ENCODE results near the gene CRYZL1.
A peak's percentile ranks its signal among the peaks of the same experiment; 100 is the strongest.
"Not testable (repeated sequence)": the region's sequence is repeated elsewhere in the genome, so short reads cannot be mapped to it uniquely, and the experiment has no call there.

CRYZL1 gene

DNA sequence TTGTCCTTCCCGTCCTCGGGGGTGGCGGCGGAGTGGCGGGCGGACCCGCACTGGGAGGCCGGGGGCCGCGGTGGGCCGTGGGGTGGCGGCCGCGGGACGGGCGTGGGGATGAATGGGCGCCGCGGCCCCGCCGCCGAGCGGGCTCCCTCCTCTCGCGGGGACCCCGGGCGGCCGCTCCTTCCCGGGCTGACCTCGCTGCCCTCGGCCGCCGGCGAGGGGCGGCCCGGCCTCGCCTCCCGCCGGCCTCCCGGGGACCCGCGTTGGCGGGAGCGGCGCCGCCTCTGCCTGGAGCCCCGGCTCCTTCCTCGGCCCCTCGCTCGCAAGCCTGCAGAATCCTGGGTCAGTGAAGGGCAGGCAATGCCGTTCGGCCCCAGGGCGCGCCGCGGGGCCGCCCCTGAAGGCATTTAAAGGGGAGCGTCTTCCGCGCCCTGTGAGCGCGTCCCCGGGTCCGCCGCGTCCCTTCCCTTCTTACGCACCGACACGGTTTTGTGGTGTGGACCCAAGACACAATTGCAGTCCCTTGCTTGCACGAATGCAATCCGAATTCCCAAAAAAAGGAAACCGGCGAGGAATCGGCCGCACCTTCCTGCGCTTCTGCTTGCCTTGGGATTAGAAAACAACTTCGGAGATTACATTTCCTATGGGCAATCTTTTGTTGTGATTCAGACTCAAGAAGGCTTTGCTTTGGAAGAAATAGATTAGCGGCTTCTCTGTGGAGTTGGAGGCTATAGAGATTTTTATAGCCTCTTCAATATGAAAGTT, 1.5 kb upstream of the CRYZL1 start:
- DNase-seq (ENCODE audit: low read depth), result no peak
- TF ChIP-seq, protein P1, sequence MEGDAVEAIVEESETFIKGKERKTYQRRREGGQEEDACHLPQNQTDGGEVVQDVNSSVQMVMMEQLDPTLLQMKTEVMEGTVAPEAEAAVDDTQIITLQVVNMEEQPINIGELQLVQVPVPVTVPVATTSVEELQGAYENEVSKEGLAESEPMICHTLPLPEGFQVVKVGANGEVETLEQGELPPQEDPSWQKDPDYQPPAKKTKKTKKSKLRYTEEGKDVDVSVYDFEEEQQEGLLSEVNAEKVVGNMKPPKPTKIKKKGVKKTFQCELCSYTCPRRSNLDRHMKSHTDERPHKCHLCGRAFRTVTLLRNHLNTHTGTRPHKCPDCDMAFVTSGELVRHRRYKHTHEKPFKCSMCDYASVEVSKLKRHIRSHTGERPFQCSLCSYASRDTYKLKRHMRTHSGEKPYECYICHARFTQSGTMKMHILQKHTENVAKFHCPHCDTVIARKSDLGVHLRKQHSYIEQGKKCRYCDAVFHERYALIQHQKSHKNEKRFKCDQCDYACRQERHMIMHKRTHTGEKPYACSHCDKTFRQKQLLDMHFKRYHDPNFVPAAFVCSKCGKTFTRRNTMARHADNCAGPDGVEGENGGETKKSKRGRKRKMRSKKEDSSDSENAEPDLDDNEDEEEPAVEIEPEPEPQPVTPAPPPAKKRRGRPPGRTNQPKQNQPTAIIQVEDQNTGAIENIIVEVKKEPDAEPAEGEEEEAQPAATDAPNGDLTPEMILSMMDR (IDR thresholded peaks at IDR 0.05; ENCODE audit: control insufficient read depth, insufficient read depth, low read depth, low read length, missing control alignments), result no peak

DNA sequence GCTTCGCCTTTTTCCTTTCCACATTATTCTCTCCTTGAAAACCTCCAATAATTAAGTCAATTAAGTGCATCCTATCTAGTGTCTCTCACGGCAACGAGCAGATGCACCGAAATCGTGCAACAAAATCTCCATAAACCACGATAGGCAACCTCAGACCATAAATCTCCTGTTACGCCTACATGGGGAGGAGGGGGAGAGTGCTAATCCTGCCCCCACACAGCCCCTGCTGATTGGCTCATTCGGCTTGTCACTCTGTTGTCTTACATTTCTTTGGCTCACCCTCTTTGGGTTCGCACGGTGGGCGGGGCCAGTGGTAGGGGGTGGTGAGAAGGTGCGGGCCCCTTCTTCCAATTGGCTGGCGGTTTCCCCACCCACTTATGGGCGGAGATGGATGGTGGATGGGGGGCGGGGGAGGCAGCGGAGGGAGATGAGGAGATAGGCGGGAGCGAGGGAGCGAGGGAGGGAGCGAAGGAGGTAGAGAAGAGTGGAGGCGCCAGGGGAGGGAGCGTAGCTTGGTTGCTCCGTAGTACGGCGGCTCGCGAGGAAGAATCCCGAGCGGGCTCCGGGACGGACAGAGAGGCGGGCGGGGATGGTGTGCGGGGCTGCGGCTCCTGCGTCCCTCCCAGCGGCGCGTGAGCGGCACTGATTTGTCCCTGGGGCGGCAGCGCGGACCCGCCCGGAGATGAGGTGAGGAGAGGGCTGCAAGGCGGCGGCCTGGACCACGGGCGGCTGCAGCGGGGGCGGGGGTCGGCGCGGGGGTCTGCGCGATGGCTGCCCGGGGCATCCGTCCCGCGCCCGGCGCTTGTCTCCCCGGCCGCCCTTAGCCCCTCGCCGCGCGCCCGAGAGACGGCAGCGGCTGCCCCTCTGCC, 720 bp upstream of the CRYZL1 start, which contains the start of gene ITSN1:
Gene ITSN1, plus strand, starts transcription at position 475 of the 869 bp plus-strand sequence. CDS start 76,328 bp downstream, outside the sequence.
- TF ChIP-seq, protein P1 (IDR thresholded peaks at IDR 0.05; ENCODE audit: control insufficient read depth, insufficient read depth, low read depth, low read length, missing control alignments), result no peak

More for the DNA sequence above, 1.5 kb upstream of the CRYZL1 start:
- peak overlapping the region; percentile 69 for H3K4me3 ChIP-seq (ENCODE audit: control insufficient read depth, low read depth, low read length)

DNA sequence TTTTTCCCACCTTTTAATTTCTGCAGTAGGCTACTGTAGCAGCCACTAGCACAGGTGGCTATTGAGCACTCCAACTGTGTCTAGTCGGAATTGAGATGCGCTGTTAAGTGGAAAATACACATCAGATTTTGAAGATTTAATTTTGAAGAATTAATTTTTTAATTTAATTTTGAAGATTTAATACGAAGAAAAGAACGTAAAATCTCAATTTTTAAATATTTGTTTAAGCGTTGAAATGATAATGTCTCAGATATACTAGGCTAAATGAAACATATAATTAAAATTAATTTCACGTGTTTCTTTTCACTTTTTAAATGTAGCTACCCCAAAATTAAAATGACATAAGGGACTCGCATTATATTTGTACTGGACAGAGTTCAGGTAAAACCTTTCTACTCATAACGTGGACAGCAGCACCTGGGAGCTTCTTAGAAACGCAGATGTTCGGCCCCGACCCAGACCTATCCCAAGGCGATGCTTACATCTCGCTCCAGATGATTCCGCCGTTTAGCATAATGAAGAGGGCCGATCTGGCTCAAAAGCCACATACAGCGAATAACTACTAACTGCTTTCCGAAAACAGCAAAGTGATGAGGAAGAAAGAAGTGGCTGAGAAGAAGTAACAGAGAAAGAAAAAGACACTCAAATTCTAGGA, 717 bp downstream of the CRYZL1 start:
- H3K4me3 ChIP-seq (ENCODE audit: control insufficient read depth, low read depth, low read length), result peak overlapping the region; percentile 69
- TF ChIP-seq, protein P1 (IDR thresholded peaks at IDR 0.05; ENCODE audit: control insufficient read depth, insufficient read depth, low read depth, low read length, missing control alignments), result no peak
- DNase-seq (ENCODE audit: low read depth), result no peak

More for the DNA sequence above, 720 bp upstream of the CRYZL1 start, which contains the start of gene ITSN1:
- H3K4me3 ChIP-seq (ENCODE audit: control insufficient read depth, low read depth, low read length), result peak within 1 kb of the TSS; percentile 69
- peak; percentile 99 for DNase-seq (ENCODE audit: low read depth)

DNA sequence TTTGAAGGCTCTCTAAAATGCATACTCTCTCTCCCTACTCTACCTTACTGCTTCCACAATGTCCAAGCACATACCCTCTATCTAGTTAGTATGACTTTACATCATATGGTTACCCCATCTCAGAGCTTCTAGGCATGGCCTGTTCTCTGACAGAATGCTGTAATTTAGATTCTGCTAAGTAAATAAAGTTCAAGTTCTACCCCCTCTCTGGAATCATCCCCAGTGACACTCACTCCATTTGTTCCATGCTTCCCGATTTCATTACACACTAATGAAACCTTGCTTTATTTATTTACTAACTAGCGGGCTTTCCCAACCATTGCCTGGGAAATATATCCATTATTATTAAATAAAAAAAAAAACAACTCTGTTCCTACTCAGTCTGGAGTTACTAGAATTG, 7.3 kb downstream of the CRYZL1 start:
- H3K4me3 ChIP-seq (ENCODE audit: control insufficient read depth, low read depth, low read length), result no peak overlapping the region
- TF ChIP-seq, protein P1 (IDR thresholded peaks at IDR 0.05; ENCODE audit: control insufficient read depth, insufficient read depth, low read depth, low read length, missing control alignments), result no peak
- no peak for DNase-seq (ENCODE audit: low read depth)

DNA sequence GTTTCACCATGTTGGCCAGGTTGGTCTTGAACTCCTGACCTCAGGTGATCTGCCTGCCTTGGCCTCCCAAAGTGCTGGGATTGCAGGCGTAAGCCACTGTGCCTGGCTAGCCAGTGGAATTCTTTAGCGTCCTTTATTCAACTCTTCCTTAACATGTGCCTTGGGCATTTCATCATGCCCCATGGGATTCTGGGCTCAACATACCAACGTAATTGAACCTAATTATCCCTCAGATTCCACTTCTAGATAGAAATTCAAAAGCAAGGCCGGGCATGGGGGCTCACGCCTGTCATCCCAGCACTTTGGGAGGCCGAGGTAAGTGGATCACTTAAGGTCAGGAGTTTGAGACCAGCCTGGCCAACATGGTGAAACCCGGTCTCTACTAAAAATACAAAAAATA, 15.4 kb downstream of the CRYZL1 start:
- DNase-seq (ENCODE audit: low read depth); H3K4me3 ChIP-seq (ENCODE audit: control insufficient read depth, low read depth, low read length): not testable (repeated sequence)

DNA sequence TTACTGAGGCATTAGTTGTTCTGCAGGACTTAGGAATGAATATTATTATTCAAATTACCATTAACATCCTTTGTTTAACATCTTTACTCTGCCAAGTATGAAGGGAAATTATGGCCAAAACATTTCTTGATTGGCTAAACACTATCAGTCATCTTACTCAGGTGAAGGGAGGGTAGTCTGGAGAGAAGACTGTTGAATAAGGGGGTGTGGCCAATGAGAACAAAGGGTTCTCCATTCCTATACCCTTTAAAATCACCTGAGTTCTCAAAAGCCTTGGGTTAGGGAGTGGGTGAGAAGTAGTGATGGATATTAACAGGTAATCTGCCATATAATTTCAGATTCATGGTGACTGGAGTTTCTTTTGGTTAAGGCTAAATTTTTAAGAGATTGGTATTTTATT, 19.3 kb downstream of the CRYZL1 start:
- TF ChIP-seq, protein P1 (IDR thresholded peaks at IDR 0.05; ENCODE audit: control insufficient read depth, insufficient read depth, low read depth, low read length, missing control alignments), result no peak
- H3K4me3 ChIP-seq (ENCODE audit: control insufficient read depth, low read depth, low read length), result no peak overlapping the region
- DNase-seq (ENCODE audit: low read depth), result no peak

Data from AG09309 (cell line).